NB4 (cell line): ENCODE results near the gene LRP10.
A peak's percentile ranks its signal among the peaks of the same experiment; 100 is the strongest.

Source experiments
- DNase-seq: peaks from one replicate; pipeline ENCODE4 v3.0.0; 2010; ENCODE audit warnings: low read depth
- H3K4me3 ChIP-seq: one replicate; pipeline ENCODE4 v1.5.1; 2011; ENCODE audit warnings: mild to moderate bottlenecking, low read depth, low read length, moderate library complexity
- MYC ChIP-seq: IDR thresholded peaks from 2 replicates; pipeline ENCODE4 v1.6.1; 2011; ENCODE audit warnings: low read depth, low read length
- POLR2A ChIP-seq: IDR thresholded peaks from 2 replicates; pipeline ENCODE4 v1.6.1; 2011; ENCODE audit warnings: mild to moderate bottlenecking; ENCODE audit not compliant: insufficient read length; ENCODE audit errors: extremely low read depth
- TF ChIP-seq, protein P1 (sequence below): IDR thresholded peaks from one replicate; pipeline ENCODE4 v1.5.1; 2012; ENCODE audit warnings: low read depth, low read length
- TF ChIP-seq, protein P2 (sequence below): IDR thresholded peaks from 2 replicates; pipeline ENCODE4 v1.6.1; 2011; ENCODE audit warnings: low read depth, low read length

Gene LRP10

DNA sequence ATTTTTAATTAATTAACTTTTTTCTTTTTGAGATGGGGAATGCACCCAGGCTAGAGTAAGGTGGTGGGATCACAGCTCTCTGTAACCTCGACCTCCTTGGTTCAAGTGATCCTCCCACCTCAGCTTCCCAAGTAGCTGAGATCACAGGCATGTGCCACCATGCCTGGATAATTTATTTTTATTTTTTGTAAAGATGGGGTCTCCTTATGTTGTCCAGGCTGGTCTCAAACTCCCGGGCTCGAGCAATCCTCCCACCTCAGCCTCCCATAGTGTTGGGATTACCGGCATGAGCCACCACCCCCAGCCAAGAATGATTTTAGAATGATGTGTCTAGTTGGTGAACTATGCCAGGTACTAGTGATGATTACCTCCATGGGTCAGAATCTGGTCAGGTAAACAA lies 6.6 kb upstream of the LRP10 start:
- no peak for DNase-seq
- TF ChIP-seq, protein P1, sequence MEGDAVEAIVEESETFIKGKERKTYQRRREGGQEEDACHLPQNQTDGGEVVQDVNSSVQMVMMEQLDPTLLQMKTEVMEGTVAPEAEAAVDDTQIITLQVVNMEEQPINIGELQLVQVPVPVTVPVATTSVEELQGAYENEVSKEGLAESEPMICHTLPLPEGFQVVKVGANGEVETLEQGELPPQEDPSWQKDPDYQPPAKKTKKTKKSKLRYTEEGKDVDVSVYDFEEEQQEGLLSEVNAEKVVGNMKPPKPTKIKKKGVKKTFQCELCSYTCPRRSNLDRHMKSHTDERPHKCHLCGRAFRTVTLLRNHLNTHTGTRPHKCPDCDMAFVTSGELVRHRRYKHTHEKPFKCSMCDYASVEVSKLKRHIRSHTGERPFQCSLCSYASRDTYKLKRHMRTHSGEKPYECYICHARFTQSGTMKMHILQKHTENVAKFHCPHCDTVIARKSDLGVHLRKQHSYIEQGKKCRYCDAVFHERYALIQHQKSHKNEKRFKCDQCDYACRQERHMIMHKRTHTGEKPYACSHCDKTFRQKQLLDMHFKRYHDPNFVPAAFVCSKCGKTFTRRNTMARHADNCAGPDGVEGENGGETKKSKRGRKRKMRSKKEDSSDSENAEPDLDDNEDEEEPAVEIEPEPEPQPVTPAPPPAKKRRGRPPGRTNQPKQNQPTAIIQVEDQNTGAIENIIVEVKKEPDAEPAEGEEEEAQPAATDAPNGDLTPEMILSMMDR: no peak
- TF ChIP-seq, protein P2, sequence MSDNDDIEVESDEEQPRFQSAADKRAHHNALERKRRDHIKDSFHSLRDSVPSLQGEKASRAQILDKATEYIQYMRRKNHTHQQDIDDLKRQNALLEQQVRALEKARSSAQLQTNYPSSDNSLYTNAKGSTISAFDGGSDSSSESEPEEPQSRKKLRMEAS: no peak
- no peak for TF ChIP-seq MYC
- TF ChIP-seq POLR2A: no peak
- H3K4me3 ChIP-seq: no peak overlapping the region

DNA sequence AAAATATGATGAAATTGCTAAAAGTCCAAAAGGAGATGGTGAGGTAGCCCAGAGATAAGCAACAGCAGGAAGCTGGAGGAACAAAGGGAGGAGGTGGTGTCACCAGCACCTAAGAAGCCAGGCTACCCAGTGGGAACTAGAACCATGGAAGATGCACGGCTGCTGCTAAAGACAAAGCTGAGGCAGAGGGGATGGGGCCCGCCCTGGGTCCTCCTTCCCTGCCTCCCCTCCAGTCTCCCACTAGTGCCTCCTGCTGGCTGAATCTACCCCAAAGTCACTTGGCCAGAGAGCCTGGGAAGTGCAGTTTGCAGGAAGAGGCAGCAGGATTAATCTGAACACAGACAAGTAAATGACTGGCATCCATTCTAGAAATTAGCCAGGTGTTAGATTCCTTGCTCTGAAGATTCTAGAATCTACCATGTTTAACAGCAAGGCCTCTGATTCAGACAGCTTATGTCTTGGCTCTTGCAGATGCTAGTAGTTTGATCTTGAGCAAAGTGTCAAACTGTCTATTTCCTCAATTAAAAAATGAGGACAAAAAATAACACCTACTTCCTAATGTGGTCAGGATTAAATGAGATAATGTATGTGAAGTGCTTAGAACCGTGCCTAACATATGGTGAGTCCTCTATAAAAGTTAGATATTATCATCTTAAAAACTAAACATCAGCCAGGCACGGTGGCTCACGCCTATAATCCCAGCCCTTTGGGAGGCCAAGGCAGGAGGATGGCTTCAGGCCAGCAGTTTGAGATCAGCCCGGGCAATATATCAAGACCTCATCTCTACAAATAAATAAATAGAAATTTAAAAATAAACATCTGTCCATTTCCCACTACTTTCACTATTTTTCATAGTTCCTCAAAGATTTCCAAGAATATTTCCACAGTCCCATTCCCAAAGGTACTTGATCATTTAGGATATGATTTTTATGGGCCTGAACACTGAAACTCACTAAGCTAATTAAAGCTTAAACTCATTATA lies 5.8 kb upstream of the LRP10 start:
- TF ChIP-seq MYC (no peak), POLR2A (no peak)
- TF ChIP-seq, protein P2: no peak
- TF ChIP-seq, protein P1: peak; percentile 28
- H3K4me3 ChIP-seq: no peak overlapping the region
- no peak for DNase-seq

DNA sequence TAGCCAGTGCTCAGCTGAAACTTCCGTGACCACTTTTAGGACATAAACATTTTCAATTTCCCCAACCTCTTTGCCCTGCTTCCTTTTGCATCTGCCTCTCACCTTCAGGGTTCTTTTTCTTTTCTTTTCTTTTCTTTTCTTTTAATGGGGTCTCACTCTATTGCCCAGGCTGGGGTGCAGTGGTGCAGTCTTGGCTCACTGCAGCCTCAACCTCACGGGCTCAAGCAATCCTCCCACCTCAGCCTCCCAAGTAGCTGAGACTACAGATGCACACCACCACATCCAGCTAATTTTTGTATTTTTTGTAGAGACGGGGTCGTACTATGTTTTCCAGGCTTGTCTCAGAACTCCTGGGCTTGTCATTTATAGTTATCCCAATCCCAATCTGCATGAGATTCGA lies 4.7 kb upstream of the LRP10 start:
- DNase-seq: no peak
- H3K4me3 ChIP-seq: no peak overlapping the region
- TF ChIP-seq, protein P1: no peak
- TF ChIP-seq, protein P2: no peak
- no peak for TF ChIP-seq MYC
- no peak for TF ChIP-seq POLR2A

DNA sequence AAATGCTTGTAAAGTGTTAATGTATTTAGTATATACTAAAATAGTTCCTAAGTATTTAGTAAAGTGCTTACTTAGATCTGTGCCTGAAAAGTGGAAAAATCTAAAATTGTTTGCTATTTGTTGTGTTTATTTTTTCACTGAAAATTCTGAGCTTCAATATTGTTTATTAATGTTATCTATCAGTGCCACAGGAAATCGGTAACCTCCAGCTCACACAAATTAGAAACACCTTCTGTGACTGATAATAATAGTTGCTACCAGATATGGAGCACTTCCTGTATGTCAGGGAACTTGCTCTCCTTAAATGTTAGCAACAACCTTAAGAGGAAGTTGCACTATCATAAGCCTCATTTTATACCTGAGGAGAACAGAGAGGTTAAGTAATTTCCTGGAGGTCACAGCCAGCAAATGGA lies 723 bp upstream of the LRP10 start:
- peak overlapping the region; percentile 69 for H3K4me3 ChIP-seq
- no peak for DNase-seq
- TF ChIP-seq, protein P2: 0 out of 2 replicates have a peak, but pooled peaks have one; percentile 13
- TF ChIP-seq MYC: no peak

DNA sequence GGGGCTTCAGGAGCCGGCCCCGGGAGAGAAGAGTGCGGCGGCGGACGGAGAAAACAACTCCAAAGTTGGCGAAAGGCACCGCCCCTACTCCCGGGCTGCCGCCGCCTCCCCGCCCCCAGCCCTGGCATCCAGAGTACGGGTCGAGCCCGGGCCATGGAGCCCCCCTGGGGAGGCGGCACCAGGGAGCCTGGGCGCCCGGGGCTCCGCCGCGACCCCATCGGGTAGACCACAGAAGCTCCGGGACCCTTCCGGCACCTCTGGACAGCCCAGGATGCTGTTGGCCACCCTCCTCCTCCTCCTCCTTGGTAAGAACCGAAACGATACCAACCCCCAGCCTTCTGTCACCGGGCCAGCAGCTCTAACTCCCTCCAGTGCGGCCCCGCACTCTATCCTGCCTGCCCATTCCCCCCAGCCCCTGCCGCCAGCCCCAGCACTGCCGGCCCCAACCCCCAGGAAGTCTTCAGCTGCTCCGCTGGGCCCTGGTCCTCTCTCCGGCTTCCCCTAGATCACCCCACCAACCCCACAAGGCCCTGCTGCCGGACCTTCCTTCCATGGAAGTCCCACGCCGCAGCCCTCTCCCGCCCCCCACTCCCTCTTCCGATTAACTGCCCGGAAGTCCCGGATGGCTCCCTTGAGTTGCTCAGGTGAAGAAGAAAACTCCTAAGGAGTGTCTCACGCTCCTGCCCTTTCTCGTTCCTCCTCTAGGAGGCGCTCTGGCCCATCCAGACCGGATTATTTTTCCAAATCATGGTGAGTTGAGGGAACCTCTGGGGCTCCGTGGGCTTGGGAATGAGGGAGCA lies 693 bp downstream of the LRP10 start:
- peak; percentile 75 for DNase-seq
- TF ChIP-seq, protein P2: 0 out of 2 replicates have a peak, but pooled peaks have one; percentile 17
- TF ChIP-seq MYC (peak; percentile 24; the same call in 1 of the 2 replicates), POLR2A (peak; percentile 12)
- TF ChIP-seq, protein P1: peak; percentile 93
- peak overlapping the region; percentile 69 for H3K4me3 ChIP-seq
